ENCODE results near the gene PURB. TPM values are rescaled to one million over a fixed set of nuclear protein-coding genes. Genes with fewer than 3 reads are reported as not detected.

PURB gene
- 49.4 TPM for total RNA-seq

GRCh38 chr7:44885394-44886317, at the start of gene PURB:
TSS of gene PURB (minus strand) at chr7:44885530. CDS start at chr7:44885348, 182 bp downstream.

GRCh38 chr7:44847920-44848634, 37.3 kb downstream of the PURB start, which contains the start of gene H2AZ2:
TSS of gene H2AZ2 (minus strand) at chr7:44848087. CDS start at chr7:44847971, 116 bp downstream.

Other genes with a start within 250 kb of the PURB start
- gene ZMIZ2, start 136.7 kb downstream of the PURB start, total RNA-seq, result 17.5 TPM
- 863 TPM for gene PPIA, start 88.8 kb downstream of the PURB start, total RNA-seq
- 221 TPM for gene H2AZ2, start 37.4 kb downstream of the PURB start, total RNA-seq
- 1.0 TPM for gene MYO1G, start 93.5 kb upstream of the PURB start, total RNA-seq
- gene CCM2, start 114.7 kb upstream of the PURB start, total RNA-seq, result 30.6 TPM
- gene NACAD, start 203.4 kb upstream of the PURB start, total RNA-seq, result 8.9 TPM
- gene TBRG4, start 226.2 kb upstream of the PURB start, total RNA-seq, result 47.3 TPM

All from camera-type eye (tissue), 1 donor.